Motor neuron (in vitro differentiated cells): ENCODE results near the gene GLRX5. TPM values are rescaled to one million over a fixed set of nuclear protein-coding genes. Genes with fewer than 3 reads are reported as not detected.
A peak's percentile ranks its signal among the peaks of the same experiment; 100 is the strongest.

ENCODE experiments used
- ATAC-seq, 8 experiments: fragments of 200-7000 bp; cut with Tn5 transposase; replicated peaks in 6 of 8; 2 replicates each; pipeline ENCODE4 v1.8.0; 2021; ENCODE audit warnings: mild to moderate bottlenecking in 8 of 8, moderate library complexity in 8 of 8
- H3K27ac ChIP-seq, 2 donors: fragments of 250-450 bp; sonication (Bioruptor Pico); 2 replicates each; pipeline ENCODE4 v1.9.0; 2021; ENCODE audit warnings: antibody characterized with exemption in 2 of 2, mild to moderate bottlenecking in 2 of 2, moderate library complexity in 1 of 2
- H3K4me1 ChIP-seq, 2 donors: fragments of 250-450 bp; sonication (Bioruptor Pico); replicated peaks in 1 of 2; 2 replicates each; pipeline ENCODE4 v1.6.1; 2021; ENCODE audit warnings: antibody characterized with exemption in 2 of 2, mild to moderate bottlenecking in 2 of 2, moderate library complexity in 1 of 2
- H3K4me3 ChIP-seq, 5 donors: fragments of 250-450 bp; sonication (Bioruptor Pico); 2 replicates each; pipeline ENCODE4 v1.9.0; 2021; ENCODE audit warnings: antibody characterized with exemption in 5 of 5, mild to moderate bottlenecking in 5 of 5, moderate library complexity in 4 of 5
- WGBS, 10 experiments: fragments of 450-650 bp; shearing (Covaris generic); methylation state at CpG; one replicate each; pipeline ENCODE4 v1.0.0; 2022; 5-methylcytosine and 5-hydroxymethylcytosine counted together
- in situ Hi-C, 9 experiments: fragments of 400-800 bp; cut with MboI; loops; one replicate each; pipeline ENCODE4 v1.15.0; 2021; ENCODE audit warnings: low sequenced_read_pairs in 9 of 9, low pct_unique_long_range_greater_than_20kb in 2 of 9; ENCODE audit not compliant: unreplicated experiment in 9 of 9
- total RNA-seq, 8 experiments: library from RNA; unstranded; fragments of 300-600 nt; gene quantifications; 2 replicates each; pipeline versions ENCODE4 v1.2.3 to v1.2.4, GENCODE V29; 2022

The GLRX5 gene
- total RNA-seq, 8 experiments from 2014 or later: 26.4 to 62.7 (median 41.4) TPM

- ATAC-seq: no peak
- Histone ChIP-seq H3K4me3 (no peak overlapping the region), H3K27ac (no peak overlapping the region), H3K4me1 (no peaks in the 10 kb centered on the region)
- WGBS, 10 experiments: 60 to 100% (median 91%) methylated on average over 1 to 4 of the region's 4 CpGs; no CpG with 5 or more reads in 3 of the 10 experiments
- in situ Hi-C loops: no loop called here
Observed at GRCh38 chr14:95493976-95494375, 40.9 kb upstream of the GLRX5 start.

GRCh38 chr14:95494456-95494855, 40.4 kb upstream of the GLRX5 start:
- H3K4me1 ChIP-seq: no peaks in the 10 kb centered on the region
- WGBS, 10 experiments: 54 to 90% (median 84%) methylated on average over 1 to 3 of the region's 4 CpGs; no CpG with 5 or more reads in 6 of the 10 experiments
- in situ Hi-C loops: no loop called here

GRCh38 chr14:95495076-95495475, 39.8 kb upstream of the GLRX5 start:
- 60 to 100% (median 88%) methylated on average over 1 to 2 of the region's 3 CpGs; no CpG with 5 or more reads in 2 of the 10 experiments for WGBS, 10 experiments
- Histone ChIP-seq H3K27ac (no peak overlapping the region), H3K4me1 (no peaks in the 10 kb centered on the region), H3K4me3 (no peak overlapping the region)
- in situ Hi-C loops: no loop called here
- no peak for ATAC-seq

More at GRCh38 chr14:95494456-95494855, 40.4 kb upstream of the GLRX5 start:
- ATAC-seq: no peak
- Histone ChIP-seq H3K4me3 (no peak overlapping the region), H3K27ac (no peak overlapping the region)

- no peak for ATAC-seq
- no peak overlapping the region for H3K27ac ChIP-seq
- in situ Hi-C loops: no loop called here
- no peaks in the 10 kb centered on the region for H3K4me1 ChIP-seq
- 58 to 87% (median 80%) methylated on average over 1 to 4 of the region's 8 CpGs; no CpG with 5 or more reads in 3 of the 10 experiments for WGBS, 10 experiments
- no peak overlapping the region for H3K4me3 ChIP-seq
Observed at GRCh38 chr14:95495538-95496025, 39.3 kb upstream of the GLRX5 start.

- H3K27ac ChIP-seq: no peak overlapping the region
- in situ Hi-C loops: no loop called here
- no peak overlapping the region for H3K4me3 ChIP-seq
- peak in 2 of 8 experiments; percentile 12 to 20 for ATAC-seq
- no peaks in the 10 kb centered on the region for H3K4me1 ChIP-seq
- 11 to 60% (median 47%) methylated on average over 1 to 4 of the region's 4 CpGs; no CpG with 5 or more reads in 2 of the 10 experiments for WGBS, 10 experiments
Observed at GRCh38 chr14:95496111-95496681, 38.7 kb upstream of the GLRX5 start.

GRCh38 chr14:95496690-95497259, 38.1 kb upstream of the GLRX5 start:
- Histone ChIP-seq H3K27ac (no peak overlapping the region), H3K4me3 (no peak overlapping the region), H3K4me1 (no peaks in the 10 kb centered on the region)
- peak in 4 of 8 experiments; percentile 36 to 49 (median 46) for ATAC-seq
- 0 to 59% (median 32%) methylated on average over 1 to 4 of the region's 4 CpGs; no CpG with 5 or more reads in 2 of the 10 experiments for WGBS, 10 experiments
- in situ Hi-C loops: no loop called here

GRCh38 chr14:95497561-95498011, 37.3 kb upstream of the GLRX5 start:
- H3K4me1 ChIP-seq: no peaks in the 10 kb centered on the region
- WGBS, 10 experiments: 0 to 80% (median 65%) methylated on average over 1 to 8 of the region's 9 CpGs; no CpG with 5 or more reads in 1 of the 10 experiments
- in situ Hi-C loops: no loop called here
- no peak overlapping the region for H3K4me3 ChIP-seq
- peak in 4 of 8 experiments; percentile 46 to 69 (median 62) for ATAC-seq
- H3K27ac ChIP-seq: no peak overlapping the region

- Histone ChIP-seq H3K27ac (no peak overlapping the region), H3K4me1 (no peaks in the 10 kb centered on the region), H3K4me3 (no peak overlapping the region)
- ATAC-seq: no peak
- in situ Hi-C loops: no loop called here
- 40 to 83% (median 70%) methylated on average over 1 to 8 of the region's 9 CpGs; no CpG with 5 or more reads in 3 of the 10 experiments for WGBS, 10 experiments
Observed at GRCh38 chr14:95498622-95499353, 36.1 kb upstream of the GLRX5 start.

GRCh38 chr14:95499354-95499750, 35.5 kb upstream of the GLRX5 start:
- H3K4me1 ChIP-seq: no peaks in the 10 kb centered on the region
- in situ Hi-C loops: no loop called here

GRCh38 chr14:95500201-95500681, 34.6 kb upstream of the GLRX5 start:
- no peak for ATAC-seq
- 20 to 88% (median 67%) methylated on average over 1 to 14 of the region's 14 CpGs; no CpG with 5 or more reads in 5 of the 10 experiments for WGBS, 10 experiments
- in situ Hi-C loops: no loop called here
- H3K4me3 ChIP-seq: no peak overlapping the region
- H3K4me1 ChIP-seq: no peaks in the 10 kb centered on the region
- no peak overlapping the region for H3K27ac ChIP-seq

More at GRCh38 chr14:95499354-95499750, 35.5 kb upstream of the GLRX5 start:
- WGBS, 10 experiments: 0 to 83% (median 50%) methylated on average over 1 of the region's 1 CpG; no CpG with 5 or more reads in 4 of the 10 experiments
- H3K4me3 ChIP-seq: no peak overlapping the region
- no peak for ATAC-seq
- no peak overlapping the region for H3K27ac ChIP-seq

GRCh38 chr14:95500772-95501401, 34.0 kb upstream of the GLRX5 start:
- Histone ChIP-seq H3K4me1 (no peaks in the 10 kb centered on the region), H3K4me3 (no peak overlapping the region), H3K27ac (no peak overlapping the region)
- in situ Hi-C loops: no loop called here
- ATAC-seq: peak; percentile 54 to 95 (median 65)
- WGBS, 10 experiments: 38 to 100% (median 66%) methylated on average over 3 to 10 of the region's 14 CpGs; no CpG with 5 or more reads in 3 of the 10 experiments

- H3K4me1 ChIP-seq: no peaks in the 10 kb centered on the region
- WGBS, 10 experiments: 60 to 100% (median 93%) methylated on average over 1 to 8 of the region's 14 CpGs; no CpG with 5 or more reads in 1 of the 10 experiments
- in situ Hi-C loops: no loop called here
Observed at GRCh38 chr14:95502381-95502950, 32.4 kb upstream of the GLRX5 start.

More at GRCh38 chr14:95502381-95502950, 32.4 kb upstream of the GLRX5 start:
- ATAC-seq: no peak
- H3K4me3 ChIP-seq: no peak overlapping the region
- H3K27ac ChIP-seq: no peak overlapping the region
